IMR-90 (cell line): ENCODE results near the gene ZNF397. TPM values are rescaled to one million over a fixed set of nuclear protein-coding genes. Genes with fewer than 3 reads are reported as not detected.
A peak's percentile ranks its signal among the peaks of the same experiment; 100 is the strongest.

ENCODE experiments used
- ATAC-seq: fragments of 200-7000 bp; cut with Tn5 transposase; 2 replicates; pipeline ENCODE4 v1.9.1; 2020; ENCODE audit warnings: low read depth, mild to moderate bottlenecking, moderate library complexity
- BruUV-seq: library from RNA; stranded (reverse); fragments of 400-500 nt; replicated peaks from 2 replicates; lab custom pipeline; 2021; lab: Mats Ljungman, UMichigan
- CTCF ChIA-PET: fragments of 300-600 bp; formaldehyde crosslinking; extraction: SDS; loops from one replicate; lab custom pipeline; 2021; ENCODE audit warnings: antibody characterized with exemption; lab: Yijun Ruan, JAX
- POLR2A ChIA-PET: fragments of 300-600 bp; sonication (Branson Sonifier 250); formaldehyde crosslinking; loops from one replicate; lab custom pipeline; 2022; ENCODE audit warnings: antibody characterized with exemption; ENCODE audit not compliant: unreplicated experiment; lab: Charles Lee
- DNase-seq: peaks from one replicate; pipeline ENCODE4 v3.0.0; 2013
- H2AFZ ChIP-seq: replicated peaks from 2 replicates; pipeline ENCODE3; 2013; ENCODE audit warnings: low read length, mild to moderate bottlenecking; ENCODE audit not compliant: poor library complexity
- H2AK5ac ChIP-seq: 2 replicates; pipeline ENCODE4 v1.6.1; 2013; ENCODE audit warnings: low read depth, low read length, inconsistent platforms
- H2AK9ac ChIP-seq: replicated peaks from 2 replicates; pipeline ENCODE3; 2013; ENCODE audit warnings: mild to moderate bottlenecking, low read depth, low read length, moderate library complexity; ENCODE audit not compliant: poor library complexity
- H2BK120ac ChIP-seq: 2 replicates; pipeline ENCODE4 v1.6.1; 2013; ENCODE audit warnings: low read depth, low read length, inconsistent platforms
- H2BK15ac ChIP-seq: 3 replicates; pipeline ENCODE4 v1.6.1; 2013; ENCODE audit warnings: low read depth, low read length, inconsistent platforms
- H2BK20ac ChIP-seq: 2 replicates; pipeline ENCODE4 v1.6.1; 2013; ENCODE audit warnings: low read depth, mild to moderate bottlenecking, inconsistent platforms, low read length, moderate library complexity
- H2BK5ac ChIP-seq: 2 replicates; pipeline ENCODE4 v1.6.1; 2013; ENCODE audit warnings: mild to moderate bottlenecking, low read depth, low read length, inconsistent platforms; ENCODE audit not compliant: poor library complexity, severe bottlenecking
- H3K14ac ChIP-seq: replicated peaks from 2 replicates; pipeline ENCODE4 v1.6.1; 2013; ENCODE audit warnings: low read depth, low read length, inconsistent platforms
- H3K18ac ChIP-seq: 2 replicates; pipeline ENCODE4 v1.6.1; 2013; ENCODE audit warnings: low read depth, low read length, control low read depth
- H3K23ac ChIP-seq: 2 replicates; pipeline ENCODE4 v1.6.1; 2013; ENCODE audit warnings: low read depth, low read length, inconsistent platforms
- H3K27ac ChIP-seq: 2 replicates; pipeline ENCODE4 v1.5.1; 2013; ENCODE audit warnings: mild to moderate bottlenecking, control low read depth, low read length; ENCODE audit not compliant: insufficient read depth
- H3K27me3 ChIP-seq: 2 replicates; pipeline ENCODE4 v1.6.1; 2013; ENCODE audit warnings: low read length; ENCODE audit not compliant: control insufficient read depth, insufficient read depth
- H3K36me3 ChIP-seq: 2 replicates; pipeline ENCODE4 v1.6.1; 2013; ENCODE audit warnings: low read length, mixed read lengths; ENCODE audit not compliant: control insufficient read depth, insufficient read depth
- H3K4ac ChIP-seq: 2 replicates; pipeline ENCODE4 v1.6.1; 2013; ENCODE audit warnings: low read depth, low read length, inconsistent platforms
- H3K4me1 ChIP-seq: 2 replicates; pipeline ENCODE4 v1.6.1; 2013; ENCODE audit warnings: low read length, mixed read lengths; ENCODE audit not compliant: control insufficient read depth, insufficient read depth
- H3K4me2 ChIP-seq: 2 replicates; pipeline ENCODE4 v1.6.1; 2013; ENCODE audit warnings: low read depth, mild to moderate bottlenecking, control low read depth, low read length, moderate library complexity
- H3K4me3 ChIP-seq: 2 replicates; pipeline ENCODE4 v1.5.1; 2013; ENCODE audit warnings: low read depth, mild to moderate bottlenecking, control low read depth, low read length, moderate library complexity; ENCODE audit not compliant: insufficient read depth
- H3K56ac ChIP-seq: 2 replicates; pipeline ENCODE4 v1.6.1; 2013; ENCODE audit warnings: low read length, inconsistent platforms; ENCODE audit not compliant: insufficient read depth; ENCODE audit errors: extremely low read depth
- H3K79me1 ChIP-seq, 2 experiments: 2 replicates each; pipeline ENCODE4 v1.6.1; 2013; ENCODE audit warnings: low read length in 2 of 2, inconsistent platforms in 1 of 2, low read depth in 1 of 2
- H3K9ac ChIP-seq: 2 replicates; pipeline ENCODE4 v1.6.1; 2013; ENCODE audit warnings: low read depth, low read length, control low read depth
- H3K9me1 ChIP-seq: 2 replicates; pipeline ENCODE4 v1.6.1; 2013; ENCODE audit warnings: low read length, inconsistent platforms; ENCODE audit not compliant: insufficient read depth
- H3K9me3 ChIP-seq: 2 replicates; pipeline ENCODE4 v1.6.1; 2013; ENCODE audit warnings: low read length; ENCODE audit not compliant: control insufficient read depth, insufficient read depth
- H4K20me1 ChIP-seq: 2 replicates; pipeline ENCODE4 v1.6.1; 2013; ENCODE audit warnings: low read length, inconsistent platforms; ENCODE audit not compliant: insufficient read depth
- H4K5ac ChIP-seq: 2 replicates; pipeline ENCODE4 v1.6.1; 2013; ENCODE audit warnings: mild to moderate bottlenecking, low read depth, low read length, control low read depth
- H4K8ac ChIP-seq, 2 experiments: 2 replicates each; pipeline ENCODE4 v1.6.1; 2013; ENCODE audit warnings: low read depth in 2 of 2, low read length in 2 of 2, control low read depth in 1 of 2, inconsistent platforms in 1 of 2
- H4K91ac ChIP-seq: 2 replicates; pipeline ENCODE4 v1.6.1; 2013; ENCODE audit warnings: low read depth, low read length, inconsistent platforms; ENCODE audit not compliant: insufficient read depth
- CTCF ChIP-seq: conservative IDR thresholded peaks from 2 replicates; pipeline ENCODE4 v1.5.1; 2012; ENCODE audit warnings: mild to moderate bottlenecking, low read depth, low read length, improper control_type of control experiment
- ELK1 ChIP-seq: fragments of 150-350 bp; IDR thresholded peaks from 2 replicates; pipeline ENCODE4 v1.6.1; 2016; ENCODE audit warnings: low read depth, mild to moderate bottlenecking, low read length, moderate library complexity, borderline replicate concordance
- MAFK ChIP-seq: IDR thresholded peaks from 2 replicates; pipeline ENCODE4 v1.6.1; 2012; ENCODE audit warnings: low read depth, low read length, improper control_type of control experiment
- MXI1 ChIP-seq: IDR thresholded peaks from 2 replicates; pipeline ENCODE4 v1.6.1; 2012; ENCODE audit warnings: low read depth, mild to moderate bottlenecking, low read length, moderate library complexity, borderline replicate concordance
- RAD21 ChIP-seq: IDR thresholded peaks from 2 replicates; pipeline ENCODE4 v1.6.1; 2012; ENCODE audit warnings: low read length, improper control_type of control experiment
- RCOR1 ChIP-seq: IDR thresholded peaks from 2 replicates; pipeline ENCODE4 v1.6.1; 2012; ENCODE audit warnings: mild to moderate bottlenecking, low read length, improper control_type of control experiment; ENCODE audit not compliant: insufficient replicate concordance
- SMC3 ChIP-seq: fragments of 150-350 bp; IDR thresholded peaks from 2 replicates; pipeline ENCODE4 v1.6.1; 2016; ENCODE audit warnings: low read depth, mild to moderate bottlenecking, antibody characterized with exemption, low read length, moderate library complexity
- USF2 ChIP-seq: fragments of 150-350 bp; IDR thresholded peaks from 2 replicates; pipeline ENCODE4 v1.6.1; 2017; ENCODE audit warnings: mild to moderate bottlenecking, antibody characterized with exemption, low read length, low read depth
- WGBS, 2 experiments: methylation state at CpG; one replicate each; pipeline versions ENCODE4 v1.1.5 to v1.1.7; 2013; ENCODE audit warnings: missing lambda C conversion rate in 2 of 2; ENCODE audit not compliant: insufficient read length in 1 of 2; ENCODE audit errors: extremely low coverage in 2 of 2; 5-methylcytosine and 5-hydroxymethylcytosine counted together
- dilution Hi-C: fragments of 300-500 bp; cut with HindIII; formaldehyde crosslinking; loops from one replicate; pipeline ENCODE4 v1.14.3; 2018; ENCODE audit warnings: low sequenced_read_pairs; ENCODE audit not compliant: unreplicated experiment
- in situ Hi-C: fragments of 300-500 bp; cut with MboI; formaldehyde crosslinking; loops from 3 replicates; pipeline ENCODE4 v1.14.3; 2019; ENCODE audit warnings: low sequenced_read_pairs, inconsistent platforms, mixed read lengths
- intact Hi-C: fragments of 100-400 bp; cut with micrococcal nuclease; formaldehyde crosslinking; loops from 2 replicates; pipeline ENCODE4 v1.10.0; 2022
- polyA plus RNA-seq, 3 experiments: library from polyadenylated mRNA; depleted of rRNA; stranded (reverse); fragments of >200 nt; gene quantifications; 2 replicates each; pipeline ENCODE4 v1.2.3, GENCODE V29; 2012; ENCODE audit warnings: low replicate concordance in 1 of 3
- total RNA-seq: library from RNA; depleted of rRNA; stranded (reverse); fragments of >200 nt; gene quantifications from 2 replicates; pipeline ENCODE4 v1.2.3, GENCODE V29; 2012

Gene ZNF397
- total and polyA plus RNA-seq, 2 of the 4 experiments (the other 2 are of a cell fraction) = 5.5 to 9.9 TPM

- Histone ChIP-seq H4K91ac (no peak overlapping the region), H3K56ac (no peak overlapping the region), H4K5ac (no peak overlapping the region), H3K9ac (no peak overlapping the region), H4K20me1 (no peaks in the 10 kb centered on the region), H3K9me3 (no peaks in the 10 kb centered on the region), H2BK120ac (no peak overlapping the region), H2BK5ac (no peak overlapping the region), H4K8ac (no peak overlapping the region), H3K27ac (no peak overlapping the region), H2AFZ (no peak overlapping the region), H3K4me3 (no peak overlapping the region), H2BK20ac (no peak overlapping the region), H3K4me1 (peaks cover 2% of the 10 kb centered on the region; the same call in 1 of the 2 replicates), H3K9me1 (no peaks in the 10 kb centered on the region), H2BK15ac (no peak overlapping the region), H3K36me3 (no peaks in the 10 kb centered on the region), H3K27me3 (no peaks in the 10 kb centered on the region), H3K23ac (no peak overlapping the region), H3K4ac (no peak overlapping the region), H3K14ac (no peak overlapping the region), H3K79me1 (no peaks in the 10 kb centered on the region), H2AK9ac (no peak overlapping the region), H2AK5ac (no peak overlapping the region), H3K18ac (no peak overlapping the region), H3K4me2 (no peak overlapping the region)
- no TSS peak for BruUV-seq
- ChIA-PET POLR2A (no interaction called here), CTCF (interaction anchor here (0.9 kb wide), 1 partner anchor 119 kb away, joined by 3 read pairs; no protein-coding TSS in a partner anchor)
- ATAC-seq (no peak), DNase-seq (peak; percentile 27)
- intact Hi-C loops (no loop called here), in situ Hi-C loops (loop anchor here (25.0 kb wide), 1 partner anchor 726 kb away; the partner anchor contains the start of gene RMP24), dilution Hi-C loops (no loop called here)
- TF ChIP-seq MXI1 (no peak), SMC3 (no peak), RAD21 (no peak), USF2 (no peak), CTCF (no peak), MAFK (no peak), ELK1 (no peak), RCOR1 (no peak)
- no CpG with 5 or more reads among the region's 1 CpG for WGBS, 2 experiments
Observed at GRCh38 chr18:35236571-35237363, 4.1 kb upstream of the ZNF397 start.
